ENCODE measurements around the gene LCN9. TPM values are rescaled to one million over a fixed set of nuclear protein-coding genes. Genes with fewer than 3 reads are reported as not detected.

LCN9 gene
- total and polyA plus RNA-seq, 9 of the 15 experiments (the other 6 are each of a cell fraction or from before 2014, with no cell fraction given) = not detected

- H3K79me2 ChIP-seq (ENCODE audit: control insufficient read depth, insufficient read depth, low read length) = no peaks in the 10 kb centered on the region
- no peak overlapping the region for H3K4me3 ChIP-seq
- no peaks in the 10 kb centered on the region for H3K36me3 ChIP-seq (ENCODE audit: control insufficient read depth, insufficient read depth, low read length)
- intact Hi-C loops (cut with micrococcal nuclease) = no loop called here
- H3K9me1 ChIP-seq (ENCODE audit: control insufficient read depth, insufficient read depth, low read length) = no peaks in the 10 kb centered on the region
- ChIA-PET POLR2A (interaction anchor here (0.6 kb wide), 1 partner anchor 305 kb away, joined by 3 read pairs; no protein-coding TSS in a partner anchor), CTCF (ENCODE audit: low intra/inter-chr PET ratio) (no interaction called here)
- no peak overlapping the region for H3K27ac ChIP-seq (ENCODE audit: extremely low read depth, low read depth, low read length)
- no peak overlapping the region for H2AFZ ChIP-seq (ENCODE audit: low read depth, low read length)
- peaks cover 7% of the 10 kb centered on the region; the same call in 1 of the 2 replicates for H4K20me1 ChIP-seq (replicated peaks; ENCODE audit: control insufficient read depth, insufficient read depth, low read length)
- no TSS peak for BruUV-seq (replicated peaks)
- DNase-seq (ENCODE audit: extremely low read depth in 1 of 4, low spot score in 3 of 4) (no peak), FAIRE-seq (no peak), ATAC-seq (no peak)
- WGBS (ENCODE audit: insufficient coverage, low coverage, missing lambda C conversion rate) = no CpG with 5 or more reads among the region's 3 CpGs
- in situ Hi-C loops (cut with MboI) = no loop called here
- H3K4me2 ChIP-seq (ENCODE audit: insufficient read depth, low read length) = no peak overlapping the region
- no peak overlapping the region for H3K9ac ChIP-seq (ENCODE audit: insufficient read depth in 1 of 2, low read depth in 2 of 2, low read length in 2 of 2)
- no peaks in the 10 kb centered on the region for H3K9me3 ChIP-seq (replicated peaks; ENCODE audit: control insufficient read depth, insufficient read depth, low read depth, low read length)
- peaks cover 37 to 72% of the 10 kb centered on the region in 2 experiments for H3K27me3 ChIP-seq (ENCODE audit: control insufficient read depth in 2 of 2, insufficient read depth in 2 of 2, low read length in 2 of 2)
- H3K4me1 ChIP-seq (replicated peaks in 1 of 2; ENCODE audit: control insufficient read depth in 2 of 2, insufficient read depth in 2 of 2, low read length in 2 of 2) = no peaks in the 10 kb centered on the region
- TF ChIP-seq TFE3 (CRISPR knock-in tag; IDR thresholded peaks at IDR 0.05) (no peak), CC2D1A (IDR thresholded peaks at IDR 0.05) (no peak), ILK (tag; IDR thresholded peaks at IDR 0.05; ENCODE audit: borderline replicate concordance, low read depth) (no peak), ZNF583 (CRISPR knock-in tag; IDR thresholded peaks at IDR 0.05) (no peak), ZBTB33 (CRISPR knock-in tag; IDR thresholded peaks at IDR 0.05) (no peak), ZZZ3 (IDR thresholded peaks at IDR 0.05) (no peak), C11orf30 (IDR thresholded peaks at IDR 0.05; ENCODE audit: low read depth) (no peak), FOXK1 (CRISPR knock-in tag; IDR thresholded peaks at IDR 0.05; ENCODE audit: borderline replicate concordance) (no peak), ZBTB8A (IDR thresholded peaks at IDR 0.05; ENCODE audit: partially characterized antibody) (no peak), ZNF143 (CRISPR knock-in tag; IDR thresholded peaks at IDR 0.05) (no peak), REST (IDR thresholded peaks at IDR 0.05; ENCODE audit: borderline replicate concordance) (no peak), REST (CRISPR knock-in tag; IDR thresholded peaks at IDR 0.05; ENCODE audit: low read depth) (no peak), SLC30A9 (CRISPR knock-in tag; IDR thresholded peaks at IDR 0.05) (no peak)
Measured at GRCh38 chr9:135663451-135663770, 302 bp downstream of the LCN9 start.

All from K562 (cell line).